HG03460 (cell line): Measurements from ENCODE around the gene RBM5.
A peak's percentile ranks its signal among the peaks of the same experiment; 100 is the strongest.

Experiments
- ATAC-seq: cut with Tn5 transposase; IDR thresholded peaks from one replicate; pipeline ENCODE4 v1.9.1; 2021; ENCODE audit not compliant: unreplicated experiment

RBM5 gene

GRCh38 chr3:50138266-50139200, 49.8 kb downstream of the RBM5 start:
- no peak for ATAC-seq

- no peak for ATAC-seq
These were observed 50.6 kb downstream of the RBM5 start for GRCh38 chr3:50139308-50139707.

GRCh38 chr3:50139718-50140423, 51.2 kb downstream of the RBM5 start:
- ATAC-seq: no peak

GRCh38 chr3:50140990-50141389, 52.3 kb downstream of the RBM5 start:
- no peak for ATAC-seq

GRCh38 chr3:50146316-50146901, 57.7 kb downstream of the RBM5 start:
- no peak for ATAC-seq

GRCh38 chr3:50147016-50147415, 58.3 kb downstream of the RBM5 start:
- no peak for ATAC-seq

GRCh38 chr3:50147447-50147846, 58.7 kb downstream of the RBM5 start:
- no peak for ATAC-seq

- no peak for ATAC-seq
These were observed 59.1 kb downstream of the RBM5 start for GRCh38 chr3:50147861-50148260.

GRCh38 chr3:50150404-50150750, 61.7 kb downstream of the RBM5 start:
- no peak for ATAC-seq

GRCh38 chr3:50150863-50151686, 62.4 kb downstream of the RBM5 start:
- ATAC-seq: no peak

GRCh38 chr3:50151728-50152127, 63.0 kb downstream of the RBM5 start:
- no peak for ATAC-seq

- no peak for ATAC-seq
These were observed 65.2 kb downstream of the RBM5 start for GRCh38 chr3:50153782-50154475.

- ATAC-seq: peak; percentile 18
These were observed 65.7 kb downstream of the RBM5 start for GRCh38 chr3:50154476-50154839.

GRCh38 chr3:50154840-50155490, 66.2 kb downstream of the RBM5 start, which contains the start of gene SEMA3F:
TSS of gene SEMA3F (plus strand) at chr3:50155324. CDS start at chr3:50159623, 4,299 bp downstream.
- peak; percentile 77 for ATAC-seq

- no peak for ATAC-seq
These were observed 66.8 kb downstream of the RBM5 start for GRCh38 chr3:50155491-50155878.

GRCh38 chr3:50155891-50156290, 67.2 kb downstream of the RBM5 start:
- no peak for ATAC-seq

GRCh38 chr3:50156549-50157493, 68.1 kb downstream of the RBM5 start:
- no peak for ATAC-seq

- no peak for ATAC-seq
These were observed 69.3 kb downstream of the RBM5 start for GRCh38 chr3:50157827-50158529.
